Measurements from ENCODE around the gene PRKN. TPM values are rescaled to one million over a fixed set of nuclear protein-coding genes. Genes with fewer than 3 reads are reported as not detected.

Gene PRKN
- total RNA-seq, 1 donor from 2014 or later: 1.3 TPM

- Mint-ChIP-seq H3K4me1 (ENCODE audit: low read depth, unreplicated experiment) (no peaks in the 10 kb centered on the region), H3K4me3 (ENCODE audit: unreplicated experiment) (no peak overlapping the region), H3K9me3 (ENCODE audit: unreplicated experiment) (no peaks in the 10 kb centered on the region), H3K36me3 (ENCODE audit: low read depth, unreplicated experiment) (no peaks in the 10 kb centered on the region), H3K27me3 (ENCODE audit: low read depth, unreplicated experiment) (no peaks in the 10 kb centered on the region), H3K27ac (ENCODE audit: unreplicated experiment) (no peak overlapping the region)
- TF ChIP-seq CTCF (IDR thresholded peaks at IDR 0.05; ENCODE audit: insufficient read depth, low read depth, low read length) (no peak), EZH2 (IDR thresholded peaks at IDR 0.05; ENCODE audit: insufficient read depth, low read length) (no peak)
- Histone ChIP-seq H3K27me3 (ENCODE audit: insufficient read depth, low read length) (no peaks in the 10 kb centered on the region), H3K4me3 (ENCODE audit: insufficient read depth, low read depth, low read length) (no peak overlapping the region), H3K36me3 (ENCODE audit: insufficient read depth, low read length) (no peaks in the 10 kb centered on the region), H3K27ac (ENCODE audit: low read depth, low read length) (no peak overlapping the region), H3K4me1 (ENCODE audit: insufficient read depth, low read length) (no peaks in the 10 kb centered on the region), H3K79me2 (ENCODE audit: insufficient read depth, low read length) (no peaks in the 10 kb centered on the region), H3K9me3 (ENCODE audit: insufficient read depth, low read depth, low read length) (no peaks in the 10 kb centered on the region), H3K9ac (ENCODE audit: low read length) (no peak overlapping the region), H4K20me1 (ENCODE audit: insufficient read depth, low read length) (no peaks in the 10 kb centered on the region), H3K4me2 (ENCODE audit: low read length) (no peak overlapping the region), H2AFZ (ENCODE audit: low read depth, low read length) (no peak overlapping the region)
- FAIRE-seq: no peak
- no peak for DNase-seq (ENCODE audit: low read depth)
Measured at GRCh38 chr6:162222521-162222920, 505.0 kb downstream of the PRKN start.

DNA sequence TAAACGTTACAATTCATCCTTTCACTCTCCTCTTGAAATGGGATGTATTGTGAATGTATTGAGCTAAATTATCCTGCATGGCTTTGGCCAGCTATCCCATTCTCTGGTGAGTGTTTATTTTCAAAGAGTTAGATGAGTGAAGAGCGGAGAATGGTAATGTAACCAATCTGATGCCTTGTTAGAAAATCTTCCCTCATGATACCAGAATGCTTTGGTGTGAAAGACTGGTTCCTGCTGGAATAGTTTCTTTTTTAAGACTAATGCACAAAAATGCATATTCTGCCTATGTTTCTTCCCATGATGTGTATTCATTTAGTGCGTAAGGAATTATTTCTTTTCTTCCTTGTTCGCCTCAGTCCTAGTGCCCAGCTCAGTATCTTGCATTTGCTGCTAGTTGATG lies 506.7 kb downstream of the PRKN start:
- Mint-ChIP-seq H3K27me3 (ENCODE audit: low read depth, unreplicated experiment) (no peaks in the 10 kb centered on the region), H3K36me3 (ENCODE audit: low read depth, unreplicated experiment) (no peaks in the 10 kb centered on the region), H3K9me3 (ENCODE audit: unreplicated experiment) (no peaks in the 10 kb centered on the region), H3K27ac (ENCODE audit: unreplicated experiment) (no peak overlapping the region), H3K4me3 (ENCODE audit: unreplicated experiment) (no peak overlapping the region), H3K4me1 (ENCODE audit: low read depth, unreplicated experiment) (no peaks in the 10 kb centered on the region)
- no peak overlapping the region for H3K27ac ChIP-seq (ENCODE audit: low read depth, low read length)
- H3K36me3 ChIP-seq (ENCODE audit: insufficient read depth, low read length): no peaks in the 10 kb centered on the region
- no peaks in the 10 kb centered on the region for H3K27me3 ChIP-seq (ENCODE audit: insufficient read depth, low read length)
- no peak overlapping the region for H2AFZ ChIP-seq (ENCODE audit: low read depth, low read length)
- H3K4me1 ChIP-seq (ENCODE audit: insufficient read depth, low read length): no peaks in the 10 kb centered on the region
- FAIRE-seq: no peak
- TF ChIP-seq EZH2 (IDR thresholded peaks at IDR 0.05; ENCODE audit: insufficient read depth, low read length) (no peak), CTCF (IDR thresholded peaks at IDR 0.05; ENCODE audit: insufficient read depth, low read depth, low read length) (no peak)
- H3K4me3 ChIP-seq (ENCODE audit: insufficient read depth, low read depth, low read length): no peak overlapping the region
- no peaks in the 10 kb centered on the region for H4K20me1 ChIP-seq (ENCODE audit: insufficient read depth, low read length)
- DNase-seq (ENCODE audit: low read depth): no peak
- no peak overlapping the region for H3K9ac ChIP-seq (ENCODE audit: low read length)
- no peaks in the 10 kb centered on the region for H3K9me3 ChIP-seq (ENCODE audit: insufficient read depth, low read depth, low read length)
- H3K4me2 ChIP-seq (ENCODE audit: low read length): no peak overlapping the region
- H3K79me2 ChIP-seq (ENCODE audit: insufficient read depth, low read length): no peaks in the 10 kb centered on the region

- H3K9ac ChIP-seq (ENCODE audit: low read length): no peak overlapping the region
- no peaks in the 10 kb centered on the region for H3K79me2 ChIP-seq (ENCODE audit: insufficient read depth, low read length)
- Mint-ChIP-seq H3K4me3 (ENCODE audit: unreplicated experiment) (no peak overlapping the region), H3K36me3 (ENCODE audit: low read depth, unreplicated experiment) (no peaks in the 10 kb centered on the region), H3K27ac (ENCODE audit: unreplicated experiment) (no peak overlapping the region), H3K9me3 (ENCODE audit: unreplicated experiment) (no peaks in the 10 kb centered on the region), H3K4me1 (ENCODE audit: low read depth, unreplicated experiment) (no peaks in the 10 kb centered on the region), H3K27me3 (ENCODE audit: low read depth, unreplicated experiment) (no peaks in the 10 kb centered on the region)
- FAIRE-seq (no peak), DNase-seq (ENCODE audit: low read depth) (no peak)
- H3K9me3 ChIP-seq (ENCODE audit: insufficient read depth, low read depth, low read length): no peaks in the 10 kb centered on the region
- no peaks in the 10 kb centered on the region for H3K27me3 ChIP-seq (ENCODE audit: insufficient read depth, low read length)
- no peak overlapping the region for H3K4me3 ChIP-seq (ENCODE audit: insufficient read depth, low read depth, low read length)
- TF ChIP-seq CTCF (IDR thresholded peaks at IDR 0.05; ENCODE audit: insufficient read depth, low read depth, low read length) (no peak), EZH2 (IDR thresholded peaks at IDR 0.05; ENCODE audit: insufficient read depth, low read length) (no peak)
- H3K27ac ChIP-seq (ENCODE audit: low read depth, low read length): no peak overlapping the region
- H3K4me1 ChIP-seq (ENCODE audit: insufficient read depth, low read length): no peaks in the 10 kb centered on the region
- no peaks in the 10 kb centered on the region for H3K36me3 ChIP-seq (ENCODE audit: insufficient read depth, low read length)
- H3K4me2 ChIP-seq (ENCODE audit: low read length): no peak overlapping the region
- no peak overlapping the region for H2AFZ ChIP-seq (ENCODE audit: low read depth, low read length)
- no peaks in the 10 kb centered on the region for H4K20me1 ChIP-seq (ENCODE audit: insufficient read depth, low read length)
Measured at GRCh38 chr6:162219266-162219665, 508.3 kb downstream of the PRKN start.
